Measurements from ENCODE around the gene ATP5PB.

Gene ATP5PB, protein sequence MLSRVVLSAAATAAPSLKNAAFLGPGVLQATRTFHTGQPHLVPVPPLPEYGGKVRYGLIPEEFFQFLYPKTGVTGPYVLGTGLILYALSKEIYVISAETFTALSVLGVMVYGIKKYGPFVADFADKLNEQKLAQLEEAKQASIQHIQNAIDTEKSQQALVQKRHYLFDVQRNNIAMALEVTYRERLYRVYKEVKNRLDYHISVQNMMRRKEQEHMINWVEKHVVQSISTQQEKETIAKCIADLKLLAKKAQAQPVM

DNA sequence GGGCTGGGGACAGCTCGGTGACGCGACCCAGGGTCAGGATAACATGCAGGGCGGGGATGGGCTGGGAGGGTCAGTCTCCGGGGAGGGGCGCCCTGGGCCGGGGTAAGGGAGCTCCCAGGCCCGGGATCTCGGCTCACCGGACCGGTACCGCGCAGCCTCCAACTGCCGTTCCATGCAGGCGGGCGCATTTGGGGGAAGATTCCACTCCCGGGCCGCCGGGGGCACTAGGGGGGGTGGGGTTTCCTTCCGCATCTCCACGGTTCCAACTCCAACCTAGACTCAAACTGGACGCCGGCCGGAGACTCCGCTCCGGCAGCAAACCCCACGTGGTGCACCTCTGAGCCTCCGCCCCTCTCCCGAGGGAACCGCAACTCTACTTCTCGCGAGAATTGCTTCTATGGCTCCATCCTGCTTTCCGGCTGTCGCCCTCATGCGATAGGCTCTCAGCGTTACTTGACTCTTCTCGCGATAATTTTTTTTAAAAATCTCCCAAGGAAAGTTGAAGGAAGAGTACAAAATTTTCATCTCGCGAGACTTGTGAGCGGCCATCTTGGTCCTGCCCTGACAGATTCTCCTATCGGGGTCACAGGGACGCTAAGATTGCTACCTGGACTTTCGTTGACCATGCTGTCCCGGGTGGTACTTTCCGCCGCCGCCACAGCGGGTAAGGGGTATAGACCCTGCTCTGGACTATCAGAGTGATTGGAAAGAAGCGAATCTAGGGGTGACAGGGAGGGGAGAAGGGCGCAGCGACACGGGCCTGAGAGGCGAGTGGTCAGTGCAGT, at the start of gene ATP5PB, which contains the start of gene WDR77:
TSS of gene ATP5PB (plus strand) at position 547 of the 785 bp plus-strand sequence. CDS start at position 625, 78 bp downstream.
TSS of gene WDR77 (minus strand) at position 339 of the 785 bp plus-strand sequence. CDS start at position 252, 87 bp downstream.
- DNase-seq (ENCODE audit: low read depth) = peak; percentile 75

DNA sequence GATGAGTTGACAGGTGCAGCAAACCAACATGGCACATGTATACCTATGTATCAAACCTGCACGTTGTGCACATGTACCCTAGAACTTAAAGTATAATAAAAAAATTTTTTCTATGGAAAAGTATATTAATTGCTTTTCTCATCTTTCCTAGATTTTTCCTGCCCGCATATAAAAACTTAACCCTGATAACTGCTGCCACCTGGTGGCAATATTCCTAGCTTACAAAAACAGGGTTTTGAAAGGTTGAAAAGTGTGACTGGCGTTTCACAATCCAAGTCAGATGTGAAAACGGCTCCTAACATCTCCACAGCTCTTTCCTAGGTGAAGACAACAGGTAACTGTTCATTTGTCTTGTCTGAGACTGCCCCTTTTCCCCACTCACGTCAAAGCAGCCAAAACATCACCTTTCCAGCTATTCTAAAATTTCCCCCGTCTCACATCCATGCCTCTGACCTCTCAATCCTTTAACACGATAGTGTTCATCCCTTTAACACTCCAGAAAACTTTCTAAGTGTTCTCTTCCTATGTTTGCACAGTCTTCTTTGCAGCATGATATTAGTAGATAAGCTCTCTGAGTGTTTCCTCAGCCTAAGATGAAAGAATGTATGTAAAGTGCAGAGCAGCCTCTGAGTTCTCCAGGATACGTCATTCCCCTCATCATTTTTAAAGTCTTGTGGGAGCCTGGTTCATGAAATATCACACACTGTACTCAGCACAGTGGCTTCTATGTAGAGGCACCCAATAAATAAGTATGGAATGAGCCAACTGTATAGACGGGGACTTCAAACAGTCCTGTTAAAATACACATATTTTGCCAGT, 49.3 kb upstream of the ATP5PB start:
- DNase-seq (ENCODE audit: low read depth) = peak; percentile 18

DNA sequence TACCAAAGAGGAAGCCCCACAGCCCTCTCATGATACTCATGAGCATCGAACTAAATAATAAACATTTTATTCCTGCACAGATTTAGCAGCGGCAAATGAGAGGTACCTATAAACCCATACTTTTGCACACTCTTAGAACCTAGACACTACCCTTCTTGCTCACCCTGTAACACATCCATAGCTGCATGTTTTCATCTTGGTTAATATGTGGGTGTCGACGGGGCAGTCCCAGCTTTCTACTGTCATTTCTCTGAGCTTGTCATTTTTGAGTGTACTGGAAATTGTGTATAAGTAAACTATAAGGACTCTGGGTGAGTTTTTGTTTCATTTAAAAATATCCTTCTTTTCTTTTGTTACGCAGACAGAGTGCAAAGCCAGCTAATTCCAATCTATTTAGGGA, 47.2 kb upstream of the ATP5PB start:
- no peak for DNase-seq (ENCODE audit: low read depth)

DNA sequence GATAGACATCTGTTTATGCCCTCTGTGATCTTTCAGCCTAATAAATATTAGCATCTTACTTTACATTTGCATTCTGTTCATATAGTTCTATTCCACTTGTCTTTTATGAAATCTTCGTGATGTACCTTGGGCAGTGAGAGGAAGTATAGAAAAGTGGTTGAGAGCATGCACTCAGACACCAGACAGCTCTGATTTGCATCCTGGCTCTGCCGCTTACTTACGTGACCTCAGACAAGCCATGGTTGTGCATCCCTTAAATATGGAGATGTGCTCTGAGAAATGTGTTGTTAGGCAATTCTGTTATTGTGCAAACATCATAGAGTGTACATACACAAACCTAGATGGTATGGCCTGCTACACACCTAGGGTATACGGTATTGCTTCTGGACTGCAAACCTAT, 44.7 kb upstream of the ATP5PB start:
- DNase-seq (ENCODE audit: low read depth) = no peak

DNA sequence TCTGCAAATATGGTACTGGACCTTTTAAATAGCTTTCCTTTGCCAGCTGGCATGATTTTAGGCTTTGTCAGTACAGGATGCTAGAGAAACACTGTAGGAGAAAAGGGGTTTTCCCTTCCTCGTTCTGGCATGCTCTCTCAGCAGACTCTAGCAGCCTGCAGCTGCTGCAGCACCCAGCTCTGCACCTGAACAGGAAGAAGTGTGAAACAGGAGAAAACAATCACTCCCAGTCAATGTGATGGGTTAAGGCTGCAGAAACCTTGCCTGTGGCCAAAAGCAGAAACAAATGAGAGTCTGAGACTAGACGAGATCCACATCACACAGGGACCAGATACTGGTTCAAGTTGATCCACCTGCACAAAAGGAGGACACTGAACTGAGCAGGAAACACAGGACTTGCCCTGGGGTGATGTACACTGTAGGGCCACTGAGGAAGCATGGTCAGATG, 42.9 kb upstream of the ATP5PB start:
- no peak for DNase-seq (ENCODE audit: low read depth)

DNA sequence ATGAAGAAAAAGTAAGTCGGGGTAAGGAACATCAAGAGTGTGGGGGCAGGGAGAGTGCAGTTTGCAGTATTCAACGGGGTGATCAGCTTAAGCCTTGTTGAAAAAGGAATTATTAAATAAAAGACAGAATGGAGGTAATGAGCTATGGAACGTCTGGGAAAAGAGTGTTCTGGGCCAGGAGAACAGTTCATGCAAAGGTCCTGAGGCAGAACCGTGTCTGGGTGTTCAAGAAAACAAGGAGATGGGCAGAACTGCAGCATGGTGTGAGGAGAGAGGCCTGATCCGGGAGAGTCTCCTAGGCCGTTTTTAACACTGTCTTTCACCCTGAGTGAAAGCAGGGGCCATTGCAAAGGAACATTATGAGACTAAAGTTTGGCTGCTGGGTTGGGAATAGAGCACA, 42.0 kb upstream of the ATP5PB start:
- no peak for DNase-seq (ENCODE audit: low read depth)

DNA sequence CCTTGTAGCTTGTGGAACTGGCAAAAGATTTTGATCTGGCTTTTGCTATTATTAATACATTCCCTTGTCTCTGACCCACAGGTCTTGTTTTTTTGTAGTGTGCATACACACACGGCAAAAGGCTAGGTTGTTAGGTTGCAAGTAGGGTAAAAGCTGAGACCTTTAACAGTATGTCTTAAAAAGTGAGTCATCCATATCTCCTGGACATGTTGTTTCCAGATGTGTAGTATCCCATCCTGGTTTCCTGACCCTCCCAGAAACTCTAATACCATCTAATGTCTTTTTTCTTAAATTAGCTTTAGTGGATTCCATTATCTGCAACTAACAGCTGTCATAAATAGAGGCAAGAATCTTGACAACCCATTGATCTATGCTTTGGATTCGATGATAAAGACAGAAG, 36.4 kb upstream of the ATP5PB start:
- no peak for DNase-seq (ENCODE audit: low read depth)

DNA sequence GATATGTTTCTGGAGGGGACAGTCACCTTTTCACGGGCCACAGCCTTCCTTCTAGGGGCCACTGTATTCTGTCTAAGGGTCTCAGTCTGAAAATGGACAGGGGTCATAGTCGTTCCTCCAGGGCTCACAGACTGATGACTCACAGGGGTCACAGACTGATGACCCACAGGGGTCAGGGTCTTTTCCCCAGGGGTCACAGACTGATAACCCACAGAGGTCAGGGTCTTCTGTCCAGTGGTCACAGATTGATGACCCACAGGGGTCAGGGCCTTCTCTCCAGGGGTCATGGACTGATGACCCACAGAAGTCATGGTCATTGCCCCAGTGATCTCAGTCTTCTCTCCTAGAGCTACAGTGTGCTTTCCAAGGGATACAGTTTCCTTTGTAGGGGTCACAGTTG, 34.5 kb upstream of the ATP5PB start:
- no peak for DNase-seq (ENCODE audit: low read depth)

DNA sequence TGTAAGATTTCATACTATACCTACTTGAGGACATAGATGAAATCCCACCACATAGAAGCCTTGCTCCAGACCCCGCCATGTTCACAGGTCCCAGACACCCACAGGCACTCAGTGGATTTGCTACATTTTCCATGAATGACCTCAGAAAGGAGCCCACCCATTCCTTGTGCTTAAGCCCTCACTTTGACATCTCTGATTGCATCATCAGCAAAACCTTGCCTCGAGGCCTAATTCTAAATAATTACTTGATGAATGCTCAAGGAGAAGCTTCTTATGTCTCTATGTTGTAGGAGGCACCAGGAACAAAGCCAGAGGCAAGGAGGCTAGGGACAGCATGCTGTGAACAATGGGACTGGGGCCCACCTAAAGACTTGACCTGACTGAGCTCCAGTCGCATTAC, 33.8 kb upstream of the ATP5PB start:
- DNase-seq (ENCODE audit: low read depth) = no peak

DNA sequence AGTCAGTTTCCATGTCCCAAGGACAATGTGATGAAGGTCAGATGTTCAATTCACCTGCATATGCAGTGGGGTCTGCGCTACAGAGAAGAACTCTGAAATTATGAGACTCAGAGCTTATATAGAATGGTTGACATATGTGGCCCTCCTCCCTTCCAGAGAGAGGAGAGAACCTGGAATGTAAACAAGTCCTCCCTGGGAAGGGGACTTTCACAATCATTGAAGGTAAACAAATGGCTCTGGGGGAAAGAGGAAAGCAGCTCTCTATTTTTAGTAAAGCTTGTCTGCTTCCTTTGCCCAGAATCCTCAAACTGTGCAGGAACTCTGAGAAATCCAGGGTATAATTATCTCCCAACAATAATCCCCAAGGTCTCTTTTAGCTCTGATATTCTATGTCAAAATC, 31.5 kb upstream of the ATP5PB start:
- DNase-seq (ENCODE audit: low read depth) = no peak

DNA sequence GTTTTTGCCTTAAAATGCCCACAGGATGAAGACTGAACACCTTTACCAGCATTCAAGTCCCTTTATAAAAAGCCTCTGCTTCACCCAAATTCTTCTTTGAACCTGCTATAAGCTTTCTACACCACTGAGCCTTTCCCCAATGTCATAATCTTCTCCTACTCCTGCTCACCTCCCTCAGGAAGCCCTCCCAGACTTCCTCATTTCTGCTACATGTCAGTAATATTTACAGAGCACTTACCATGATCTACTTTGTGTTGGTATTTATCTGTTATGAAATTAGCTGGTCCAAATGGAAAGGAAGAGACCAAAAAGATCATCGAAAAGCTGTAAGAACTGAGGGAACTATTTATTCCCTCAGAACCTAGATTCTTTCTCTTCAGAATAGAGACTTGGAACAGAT, 30.2 kb upstream of the ATP5PB start:
- no peak for DNase-seq (ENCODE audit: low read depth)

DNA sequence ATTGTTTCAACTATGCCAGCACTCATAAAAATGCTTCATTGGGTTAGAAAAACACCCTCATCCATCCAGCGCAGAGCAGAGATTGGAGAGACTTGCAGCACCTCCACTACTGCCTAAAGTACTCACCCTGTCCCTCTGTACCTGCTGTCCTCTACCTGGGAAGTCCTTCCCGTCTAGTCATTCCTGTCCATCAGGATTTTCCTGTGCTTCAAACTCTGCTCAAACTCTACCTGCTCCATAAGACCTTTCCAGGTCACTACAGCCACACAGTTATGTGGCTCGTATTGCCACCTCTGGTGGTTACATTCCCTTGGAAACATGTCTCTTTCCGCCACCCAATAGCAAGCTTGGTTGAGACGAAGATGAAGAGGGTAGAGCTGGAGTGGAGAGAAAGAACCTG, 28.9 kb upstream of the ATP5PB start:
- no peak for DNase-seq (ENCODE audit: low read depth)

DNA sequence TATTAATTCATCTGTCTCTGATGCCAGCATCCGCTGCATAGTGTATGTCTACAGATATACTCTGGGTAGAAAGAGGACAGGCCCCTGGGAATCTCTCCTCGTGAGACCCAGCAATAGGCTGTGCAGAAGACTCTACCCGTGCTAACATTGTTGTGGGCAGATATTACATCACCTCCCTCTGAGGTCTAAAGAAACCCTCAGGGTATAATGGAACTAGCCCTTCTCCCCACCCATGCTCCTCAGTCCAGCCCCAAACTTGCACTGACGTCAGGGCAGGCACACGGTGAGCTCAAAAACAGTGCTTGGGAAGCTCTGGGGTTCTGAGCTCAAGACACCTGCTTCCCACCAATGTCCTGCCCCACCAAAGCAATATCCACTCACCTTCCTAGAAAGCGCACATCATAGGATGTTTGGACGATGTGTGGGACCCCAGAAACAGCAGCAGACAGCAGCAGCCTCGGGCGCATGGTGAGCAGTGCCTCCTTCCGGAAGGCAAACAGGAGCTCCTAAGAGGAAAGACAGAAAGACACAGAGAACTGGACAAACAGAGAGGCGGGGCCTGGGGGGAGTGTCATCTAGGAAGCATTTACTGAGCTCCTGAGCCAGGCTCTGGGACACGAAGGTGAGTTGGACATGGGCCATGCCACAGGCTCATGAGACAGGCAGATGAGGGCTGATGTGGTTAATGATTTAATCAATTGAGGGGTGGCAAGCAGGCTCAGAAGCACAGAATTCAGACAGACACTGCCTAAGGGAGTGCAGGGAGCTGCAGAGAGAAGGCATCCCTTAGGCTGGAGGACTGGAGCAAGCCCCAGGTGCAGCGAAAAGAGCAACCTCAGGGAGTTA, 26.5 kb upstream of the ATP5PB start:
- no peak for DNase-seq (ENCODE audit: low read depth)

DNA sequence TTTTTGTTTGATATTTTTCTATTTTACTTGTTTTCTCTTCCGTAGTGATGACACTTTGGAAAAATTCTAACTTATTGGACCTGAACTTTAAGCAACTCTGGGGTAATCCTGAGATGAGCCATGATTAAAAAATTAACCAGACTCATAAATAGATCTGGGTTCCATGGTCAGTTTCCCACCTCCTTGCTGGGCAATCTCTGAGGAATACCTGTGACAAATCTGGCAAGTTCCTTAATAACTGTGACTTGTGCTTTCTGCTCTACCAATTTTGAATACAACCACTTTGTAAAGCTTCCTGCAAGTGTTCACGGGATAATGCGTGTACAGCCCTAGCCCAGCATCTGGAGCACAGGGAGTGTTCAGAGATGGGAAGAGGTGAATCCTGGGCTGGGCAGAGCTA, 25.0 kb upstream of the ATP5PB start:
- no peak for DNase-seq (ENCODE audit: low read depth)

DNA sequence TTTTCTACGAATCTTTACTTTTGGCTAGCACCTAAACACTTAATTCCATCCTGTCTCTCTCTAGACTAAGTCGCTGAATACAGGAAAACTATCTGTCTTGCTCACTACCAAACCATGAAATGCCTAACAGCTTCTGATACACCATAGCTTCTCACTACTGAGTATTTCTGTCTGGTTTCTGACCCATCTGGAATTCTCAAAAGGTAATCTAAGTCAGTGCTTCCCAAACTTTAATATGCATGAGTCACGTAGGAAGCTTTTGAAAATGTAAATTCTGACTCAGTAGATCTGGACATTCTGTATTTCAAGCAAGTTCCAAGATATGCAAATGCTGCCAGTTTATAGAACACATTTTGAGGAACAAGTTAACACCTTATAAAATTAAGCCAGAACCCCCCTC, 12.5 kb upstream of the ATP5PB start:
- DNase-seq (ENCODE audit: low read depth) = no peak

DNA sequence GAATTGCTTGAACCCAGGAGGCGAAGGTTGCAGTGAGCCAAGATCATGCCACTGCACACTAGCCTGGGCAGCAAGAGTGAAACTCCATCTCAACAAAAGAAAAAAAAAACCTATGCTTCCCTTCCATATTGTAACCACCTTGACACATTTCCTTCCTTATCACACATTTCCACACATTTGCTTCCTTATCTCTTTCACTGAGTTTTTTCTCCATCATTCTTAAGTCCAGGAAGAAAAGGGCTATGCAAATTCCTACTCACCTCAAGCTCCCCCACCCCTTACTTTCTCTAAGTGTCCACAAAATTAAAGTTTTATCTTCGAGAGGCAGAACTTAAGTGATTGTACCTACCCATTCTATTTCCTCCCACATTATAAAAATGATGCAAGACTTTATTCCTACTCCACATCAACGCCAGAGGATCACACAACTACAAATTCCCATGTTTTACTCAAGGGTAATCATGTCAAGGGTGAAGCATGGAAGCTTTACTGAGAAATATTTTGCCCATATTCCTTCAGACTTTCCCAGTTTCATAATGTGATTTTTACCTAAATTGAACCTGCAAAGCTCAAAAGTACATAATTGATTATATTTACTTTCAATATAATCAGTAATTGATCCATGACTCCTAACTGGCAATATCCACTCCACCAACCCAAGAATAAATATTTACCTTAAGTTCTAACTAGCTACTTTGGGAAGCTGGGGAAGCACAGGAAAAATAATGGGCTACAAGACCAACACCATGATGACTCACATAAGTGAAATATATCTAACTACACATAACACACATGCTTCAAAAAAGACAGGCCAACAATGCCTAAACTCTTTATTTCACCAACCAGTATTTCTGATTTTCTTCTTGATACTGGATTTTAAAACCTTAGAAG, 9.6 kb upstream of the ATP5PB start:
- no peak for DNase-seq (ENCODE audit: low read depth)

DNA sequence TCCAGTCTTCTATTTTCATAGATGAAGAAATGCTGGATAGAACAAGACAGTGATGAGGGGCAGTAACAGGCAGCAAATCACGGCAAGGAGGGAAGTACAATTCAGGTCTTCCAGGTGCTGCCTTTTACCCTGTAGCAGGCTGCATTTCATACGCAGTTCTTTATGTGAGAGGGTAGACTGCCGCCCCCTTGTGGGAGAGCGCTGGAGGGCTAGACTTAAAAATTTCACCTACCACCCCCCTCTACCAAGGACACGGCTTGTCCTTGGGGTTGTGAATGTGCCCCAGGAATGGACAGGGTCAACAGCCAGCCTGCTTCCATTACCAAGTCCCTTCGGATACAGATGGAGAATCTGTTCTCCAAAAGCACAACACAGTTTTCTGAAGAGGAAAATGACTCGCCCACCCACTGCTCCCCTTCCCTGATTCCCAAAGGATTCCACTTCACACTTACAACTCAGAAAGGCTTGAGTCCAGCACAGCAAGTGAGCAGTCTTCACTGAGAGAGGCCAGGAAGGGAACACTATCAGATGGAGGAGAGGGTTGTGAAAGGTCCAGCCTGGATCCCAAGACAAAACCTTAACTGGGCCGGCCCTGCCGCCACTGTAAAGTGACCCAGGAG, 7.6 kb upstream of the ATP5PB start:
- peak; percentile 49 for DNase-seq (ENCODE audit: low read depth)

DNA sequence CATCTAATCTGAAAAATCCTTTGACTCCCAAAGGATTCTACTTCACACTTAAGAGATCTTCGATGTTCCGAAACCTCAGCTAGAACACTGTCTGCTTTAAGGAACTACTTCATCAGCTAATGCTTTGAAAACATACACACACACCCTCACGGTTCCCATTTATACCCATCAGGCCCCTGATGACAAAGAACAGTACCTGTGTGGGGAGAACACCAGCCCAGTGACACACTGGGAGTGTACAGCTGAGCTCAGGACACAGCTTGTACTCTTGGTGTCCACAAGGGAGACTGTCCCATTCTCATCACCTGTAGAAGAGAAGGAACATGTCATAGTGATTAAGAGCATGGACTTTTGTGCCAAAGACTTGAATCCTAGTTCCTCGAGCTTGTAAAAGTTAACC, 6.8 kb upstream of the ATP5PB start:
- DNase-seq (ENCODE audit: low read depth) = no peak

DNA sequence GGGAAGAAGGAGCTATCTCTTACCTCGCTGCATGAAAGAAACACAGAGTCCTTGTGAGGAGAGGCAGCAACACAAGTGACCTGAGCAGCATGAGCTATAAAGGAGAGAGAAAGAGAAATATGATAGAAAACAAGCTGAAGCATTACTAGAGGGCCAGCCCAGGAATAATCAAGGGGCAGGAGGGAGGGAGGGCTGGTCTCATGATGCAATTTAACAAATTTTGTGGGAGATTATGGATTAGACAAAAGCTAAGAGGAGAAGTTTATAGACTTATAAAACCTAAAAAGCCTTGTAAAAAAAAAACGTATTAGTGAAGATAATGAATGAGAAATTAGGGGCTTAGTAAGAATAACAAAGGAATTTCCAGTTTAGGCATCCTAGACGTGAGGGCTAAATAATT, 5.2 kb upstream of the ATP5PB start:
- DNase-seq (ENCODE audit: low read depth) = no peak

DNA sequence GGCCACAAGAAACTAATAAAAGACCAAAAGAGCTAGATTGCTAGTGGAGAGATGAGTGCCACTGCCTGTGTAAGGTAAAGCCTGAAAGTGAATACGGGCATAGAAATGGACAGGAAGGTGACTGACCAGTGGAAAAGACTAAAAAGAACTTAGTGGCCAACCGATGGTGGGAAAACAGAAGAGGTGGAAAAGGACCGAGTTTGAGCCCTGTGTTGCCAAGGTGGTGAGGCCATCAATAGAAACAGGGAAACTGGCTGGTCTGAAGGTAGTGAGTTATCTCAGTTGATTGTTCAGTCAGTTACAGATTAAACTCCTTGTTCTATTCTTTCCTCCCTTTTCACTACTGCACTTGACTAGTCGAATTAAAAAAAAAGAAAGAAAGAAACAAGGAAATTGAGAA, 2.7 kb upstream of the ATP5PB start:
- DNase-seq (ENCODE audit: low read depth) = no peak
